ENCODE results near the gene COLEC12.

The COLEC12 gene

DNA sequence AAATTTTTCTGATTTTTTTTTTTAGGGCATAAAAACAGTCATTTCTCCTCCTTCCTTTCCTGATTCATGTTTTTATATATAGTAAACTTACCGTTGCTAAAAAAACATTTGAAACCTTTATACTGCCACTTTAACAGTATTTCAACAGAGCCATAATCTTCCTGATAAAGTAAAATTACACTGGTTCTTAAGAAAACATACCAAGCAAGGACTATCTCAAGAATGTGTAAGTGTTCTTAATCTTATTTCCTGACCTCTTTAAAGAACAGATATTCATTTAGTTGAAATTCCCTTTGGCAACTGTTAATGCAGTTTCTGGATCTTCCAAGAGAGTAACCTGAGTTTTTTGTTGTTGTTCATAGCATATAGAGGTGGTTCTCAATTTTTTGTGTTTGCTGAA, 26.6 kb upstream of the COLEC12 start:
- DNase-seq (ENCODE audit: extremely low read depth, low read depth), result no peak
- TF ChIP-seq, protein P1, sequence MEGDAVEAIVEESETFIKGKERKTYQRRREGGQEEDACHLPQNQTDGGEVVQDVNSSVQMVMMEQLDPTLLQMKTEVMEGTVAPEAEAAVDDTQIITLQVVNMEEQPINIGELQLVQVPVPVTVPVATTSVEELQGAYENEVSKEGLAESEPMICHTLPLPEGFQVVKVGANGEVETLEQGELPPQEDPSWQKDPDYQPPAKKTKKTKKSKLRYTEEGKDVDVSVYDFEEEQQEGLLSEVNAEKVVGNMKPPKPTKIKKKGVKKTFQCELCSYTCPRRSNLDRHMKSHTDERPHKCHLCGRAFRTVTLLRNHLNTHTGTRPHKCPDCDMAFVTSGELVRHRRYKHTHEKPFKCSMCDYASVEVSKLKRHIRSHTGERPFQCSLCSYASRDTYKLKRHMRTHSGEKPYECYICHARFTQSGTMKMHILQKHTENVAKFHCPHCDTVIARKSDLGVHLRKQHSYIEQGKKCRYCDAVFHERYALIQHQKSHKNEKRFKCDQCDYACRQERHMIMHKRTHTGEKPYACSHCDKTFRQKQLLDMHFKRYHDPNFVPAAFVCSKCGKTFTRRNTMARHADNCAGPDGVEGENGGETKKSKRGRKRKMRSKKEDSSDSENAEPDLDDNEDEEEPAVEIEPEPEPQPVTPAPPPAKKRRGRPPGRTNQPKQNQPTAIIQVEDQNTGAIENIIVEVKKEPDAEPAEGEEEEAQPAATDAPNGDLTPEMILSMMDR (IDR thresholded peaks at IDR 0.05; ENCODE audit: low read depth, low read length, missing control alignments), result no peak
- H3K4me3 ChIP-seq (replicated peaks; ENCODE audit: low read depth, low read length), result no peak overlapping the region

DNA sequence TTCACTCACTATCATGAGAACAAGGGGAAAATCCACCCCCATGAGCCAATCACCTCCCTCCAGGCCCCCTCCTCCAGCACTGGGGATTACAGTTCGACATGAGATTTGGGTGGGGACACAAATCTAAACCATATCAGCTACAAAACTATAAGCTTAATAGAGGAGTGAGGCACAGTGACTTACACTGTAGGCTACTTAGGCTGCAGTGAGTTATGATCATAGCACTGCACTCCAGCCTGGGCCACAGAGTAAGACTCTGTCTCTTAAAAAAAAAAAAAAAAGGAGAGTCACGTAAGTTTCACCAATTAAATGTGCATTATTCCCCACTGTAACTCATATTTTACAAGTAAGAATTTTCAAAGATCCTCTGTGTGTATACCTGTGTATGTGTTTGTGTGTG, 26.2 kb upstream of the COLEC12 start:
- no peak overlapping the region for H3K4me3 ChIP-seq (replicated peaks; ENCODE audit: low read depth, low read length)
- no peak for DNase-seq (ENCODE audit: extremely low read depth, low read depth)
- TF ChIP-seq, protein P1 (IDR thresholded peaks at IDR 0.05; ENCODE audit: low read depth, low read length, missing control alignments), result no peak

DNA sequence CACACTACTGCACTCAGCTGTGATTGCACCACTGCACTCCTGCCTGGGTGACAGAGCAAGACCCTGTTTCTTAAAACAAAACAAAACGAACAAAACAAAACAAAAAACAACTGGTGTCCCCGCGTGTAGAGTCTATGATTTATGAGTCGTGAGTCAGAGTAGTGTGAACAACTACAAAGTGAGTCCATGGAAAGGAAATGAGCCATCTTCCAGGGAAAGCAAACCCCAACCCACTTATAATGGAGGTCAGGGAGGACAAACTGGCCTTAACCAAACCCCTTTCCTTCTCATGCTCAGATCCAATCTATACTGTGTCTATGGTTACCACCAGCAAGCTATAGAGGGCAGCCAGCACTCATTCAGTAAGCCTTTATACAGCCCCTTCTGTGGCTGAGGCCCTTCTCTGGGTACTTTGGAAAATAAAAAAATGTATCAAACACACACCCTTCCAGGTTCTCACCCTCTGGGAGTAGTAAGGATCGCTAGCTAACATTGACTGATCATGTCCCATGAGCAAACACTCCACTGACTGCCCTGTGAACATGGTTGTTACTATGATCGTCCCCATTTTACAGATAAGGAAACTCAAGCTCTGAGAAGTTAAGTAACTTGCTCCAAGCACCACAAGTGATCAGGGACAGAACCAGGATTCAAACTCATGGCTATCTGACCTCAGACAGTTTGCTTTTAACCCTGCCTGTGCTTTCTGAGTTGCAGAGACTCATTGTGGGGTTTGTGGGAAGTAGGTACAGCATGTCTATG, 24.7 kb upstream of the COLEC12 start:
- TF ChIP-seq, protein P1 (IDR thresholded peaks at IDR 0.05; ENCODE audit: low read depth, low read length, missing control alignments), result no peak
- peak; percentile 49 for DNase-seq (ENCODE audit: extremely low read depth, low read depth)
- H3K4me3 ChIP-seq (replicated peaks; ENCODE audit: low read depth, low read length), result no peak overlapping the region

DNA sequence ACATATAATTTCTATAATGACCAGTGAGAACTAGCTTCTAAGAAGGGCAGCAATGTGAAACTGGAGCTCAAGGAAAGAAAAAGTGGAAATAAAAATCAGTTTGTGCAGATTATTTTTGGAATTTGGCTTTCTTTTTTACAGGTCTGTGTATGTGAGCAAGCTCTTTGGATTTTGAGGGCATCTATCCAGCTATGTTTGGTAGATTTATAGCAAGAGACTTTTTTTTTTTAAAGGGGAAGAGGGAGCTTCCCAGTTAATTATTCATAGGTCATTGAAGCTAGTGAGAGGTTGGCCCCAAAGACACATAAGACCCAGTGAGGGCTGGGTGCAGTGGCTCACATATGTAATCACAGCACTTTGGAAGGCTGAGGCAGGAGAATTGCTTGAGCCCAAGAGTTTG, 24.0 kb upstream of the COLEC12 start:
- no peak for DNase-seq (ENCODE audit: extremely low read depth, low read depth)
- no peak overlapping the region for H3K4me3 ChIP-seq (replicated peaks; ENCODE audit: low read depth, low read length)

DNA sequence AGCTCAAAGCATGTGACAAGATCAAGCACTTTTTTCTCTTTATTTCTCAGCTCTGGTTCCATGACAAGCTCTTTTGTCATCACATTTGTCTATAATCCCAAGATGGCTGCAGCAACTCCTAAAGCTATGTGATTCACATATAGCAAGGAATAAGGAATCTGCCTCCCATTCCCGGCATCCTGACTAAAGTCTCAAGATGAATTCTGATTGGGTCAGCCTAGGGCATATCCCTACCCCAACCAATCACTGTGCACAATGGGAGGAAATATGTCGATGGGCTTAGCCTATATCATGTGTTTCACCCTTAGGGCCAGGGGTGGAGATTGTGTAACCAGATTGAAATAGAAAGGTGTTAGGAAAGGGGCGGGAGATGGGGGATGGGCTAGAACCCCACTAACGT, 23.1 kb upstream of the COLEC12 start:
- H3K4me3 ChIP-seq (replicated peaks; ENCODE audit: low read depth, low read length), result no peak overlapping the region
- DNase-seq (ENCODE audit: extremely low read depth, low read depth), result no peak
- TF ChIP-seq, protein P1 (IDR thresholded peaks at IDR 0.05; ENCODE audit: low read depth, low read length, missing control alignments), result no peak

More for the DNA sequence above, 24.0 kb upstream of the COLEC12 start:
- TF ChIP-seq, protein P1 (IDR thresholded peaks at IDR 0.05; ENCODE audit: low read depth, low read length, missing control alignments), result no peak

DNA sequence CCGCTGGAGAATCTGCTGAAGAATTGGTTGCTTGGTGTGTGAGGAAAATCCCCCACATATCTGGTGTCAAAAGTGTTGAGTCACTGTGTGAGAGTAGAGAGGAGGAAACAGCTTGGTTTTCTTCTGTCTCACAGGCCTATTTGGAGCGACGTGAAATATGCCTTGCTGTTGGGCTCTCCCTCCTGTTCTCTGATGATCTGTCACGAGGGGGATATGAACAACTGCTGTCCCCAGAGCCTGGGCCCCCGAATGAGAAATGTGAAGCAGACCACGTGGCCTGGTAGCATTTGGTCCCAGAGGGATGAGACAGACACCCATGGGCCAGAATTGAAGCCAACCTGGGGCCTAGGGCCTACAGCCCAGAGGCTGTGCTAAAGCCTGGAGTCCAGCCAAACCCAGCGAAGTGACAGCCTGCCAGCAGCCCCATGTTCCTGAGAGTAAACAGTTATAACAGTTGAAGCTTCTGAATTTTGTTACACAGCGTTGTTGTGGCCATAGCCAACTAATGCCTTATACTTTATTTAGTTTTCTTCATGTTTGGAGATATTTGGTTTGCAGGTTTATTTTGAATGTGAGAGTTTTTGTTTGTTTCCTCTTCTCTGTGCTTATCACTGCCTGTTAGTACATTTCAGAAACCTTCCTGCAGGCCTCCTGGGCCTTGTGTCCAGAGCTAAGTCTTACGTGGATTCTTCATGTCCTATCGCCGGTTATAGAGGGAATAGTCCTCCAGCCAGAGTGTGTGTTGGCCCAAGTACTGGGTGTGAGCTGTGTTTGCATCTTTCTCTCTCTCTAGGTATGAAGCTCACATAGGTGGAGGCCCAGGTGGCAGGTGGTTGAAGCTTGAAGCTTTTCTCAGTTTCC, 18.7 kb upstream of the COLEC12 start:
- DNase-seq (ENCODE audit: extremely low read depth, low read depth), result no peak
- TF ChIP-seq, protein P1 (IDR thresholded peaks at IDR 0.05; ENCODE audit: low read depth, low read length, missing control alignments), result no peak
- no peak overlapping the region for H3K4me3 ChIP-seq (replicated peaks; ENCODE audit: low read depth, low read length)

Data from HFF-Myc (cell line).